GM23248 (cell line): ENCODE data around the gene ADCY2.

ENCODE experiments used
- EZH2 ChIP-seq: fragments of 200-600 bp; sonication (generic); IDR thresholded peaks from 2 replicates; pipeline ENCODE4 v1.6.1; 2018; ENCODE audit warnings: antibody characterized with exemption, mild to moderate bottlenecking; ENCODE audit not compliant: insufficient read depth, poor library complexity, severe bottlenecking
- EZH2phosphoT487 ChIP-seq: fragments of 200-600 bp; sonication (generic); IDR thresholded peaks from 2 replicates; pipeline ENCODE4 v1.6.1; 2018; ENCODE audit warnings: antibody characterized with exemption, moderate library complexity, mild to moderate bottlenecking, low read depth; ENCODE audit not compliant: insufficient read depth

DNA sequence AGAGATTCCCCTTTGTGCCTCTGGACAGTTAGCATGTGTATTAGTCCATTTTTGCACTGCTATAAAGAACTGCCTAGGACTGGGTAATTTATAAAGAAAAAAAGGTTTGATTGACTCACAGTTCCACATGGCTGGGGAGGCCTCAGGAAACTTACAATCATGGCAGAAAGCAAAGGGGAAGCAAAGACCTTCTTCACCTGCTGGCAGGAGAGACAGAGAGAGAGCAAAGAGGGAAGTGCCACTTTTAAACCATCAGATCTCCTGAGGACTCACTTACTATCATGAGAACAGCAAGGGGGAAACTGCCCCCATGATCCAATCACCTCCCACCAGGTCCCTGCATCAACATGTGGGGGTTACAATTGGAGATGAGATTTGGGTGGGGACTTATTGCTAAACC, 449.0 kb downstream of the ADCY2 start:
- TF ChIP-seq EZH2 (no peak), EZH2phosphoT487 (no peak)
